Uterus (tissue), 2 donors: ENCODE results near the gene FABP7.

Experiments used
- POLR2A ChIP-seq, 2 donors: fragments of 450-650 bp; IDR thresholded peaks; one replicate each; pipeline ENCODE4 v1.6.1; 2016; ENCODE audit warnings: antibody characterized with exemption in 2 of 2, mild to moderate bottlenecking in 1 of 2, moderate library complexity in 1 of 2
- TF ChIP-seq, protein P1 (sequence below), 4 experiments: fragments of 200-600 bp in 2 of 4; fragments of 450-650 bp in 2 of 4; sonication (generic) in 2 of 4; IDR thresholded peaks; one replicate each; pipeline ENCODE4 v1.5.1; 2016 to 2019; ENCODE audit warnings: antibody characterized with exemption in 4 of 4, mild to moderate bottlenecking in 2 of 4, moderate library complexity in 1 of 4

DNA sequence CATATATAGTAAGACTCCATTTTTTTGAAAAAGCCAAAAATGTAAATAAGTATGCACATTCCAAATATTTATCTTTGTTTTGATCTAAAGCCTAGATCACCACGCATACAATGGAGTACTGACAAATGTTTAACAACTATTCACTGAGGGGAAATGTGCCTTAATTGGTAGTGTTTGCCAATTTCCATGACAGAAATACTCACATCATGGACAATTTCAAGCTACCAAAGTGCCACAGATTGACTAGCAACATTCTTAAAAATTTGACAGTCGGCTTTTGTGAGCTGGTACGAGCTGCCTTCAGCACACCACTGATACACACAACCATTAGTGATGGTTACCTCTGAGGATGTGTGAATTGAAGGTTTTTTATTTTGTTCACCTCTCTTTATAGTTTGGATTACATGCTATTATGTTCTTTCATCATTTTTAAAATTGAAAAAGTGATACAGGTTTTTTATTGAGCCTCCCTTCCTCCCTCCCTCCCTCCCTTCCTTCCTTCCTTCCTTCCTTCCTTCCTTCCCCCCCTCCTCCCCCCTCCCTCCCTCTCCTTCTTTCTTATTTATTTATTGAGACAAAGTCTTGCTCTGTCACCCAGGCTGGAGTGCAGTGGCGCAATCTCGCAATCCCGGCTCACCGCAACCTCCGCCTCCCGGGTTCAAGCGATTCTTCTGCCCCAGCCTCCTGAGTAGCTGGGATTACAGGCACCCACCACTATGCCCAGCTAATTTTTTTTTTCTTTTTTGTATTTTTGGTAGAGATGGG is 28.8 kb downstream of the FABP7 start:
- TF ChIP-seq POLR2A (IDR thresholded peaks at IDR 0.05): no peak
- TF ChIP-seq, protein P1, sequence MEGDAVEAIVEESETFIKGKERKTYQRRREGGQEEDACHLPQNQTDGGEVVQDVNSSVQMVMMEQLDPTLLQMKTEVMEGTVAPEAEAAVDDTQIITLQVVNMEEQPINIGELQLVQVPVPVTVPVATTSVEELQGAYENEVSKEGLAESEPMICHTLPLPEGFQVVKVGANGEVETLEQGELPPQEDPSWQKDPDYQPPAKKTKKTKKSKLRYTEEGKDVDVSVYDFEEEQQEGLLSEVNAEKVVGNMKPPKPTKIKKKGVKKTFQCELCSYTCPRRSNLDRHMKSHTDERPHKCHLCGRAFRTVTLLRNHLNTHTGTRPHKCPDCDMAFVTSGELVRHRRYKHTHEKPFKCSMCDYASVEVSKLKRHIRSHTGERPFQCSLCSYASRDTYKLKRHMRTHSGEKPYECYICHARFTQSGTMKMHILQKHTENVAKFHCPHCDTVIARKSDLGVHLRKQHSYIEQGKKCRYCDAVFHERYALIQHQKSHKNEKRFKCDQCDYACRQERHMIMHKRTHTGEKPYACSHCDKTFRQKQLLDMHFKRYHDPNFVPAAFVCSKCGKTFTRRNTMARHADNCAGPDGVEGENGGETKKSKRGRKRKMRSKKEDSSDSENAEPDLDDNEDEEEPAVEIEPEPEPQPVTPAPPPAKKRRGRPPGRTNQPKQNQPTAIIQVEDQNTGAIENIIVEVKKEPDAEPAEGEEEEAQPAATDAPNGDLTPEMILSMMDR (IDR thresholded peaks at IDR 0.05): no peak
